HepG2 (cell line): ENCODE measurements around the gene RBP4. TPM values are rescaled to one million over a fixed set of nuclear protein-coding genes. Genes with fewer than 3 reads are reported as not detected.

Source experiments
- AFF4 ChIP-seq: sonication (generic); formaldehyde crosslinking; IDR thresholded peaks from 2 replicates; pipeline ENCODE4 v1.4.0; 2020; ENCODE audit warnings: missing genetic modification reagents
- CC2D1A ChIP-seq: sonication (generic); formaldehyde crosslinking; IDR thresholded peaks from 2 replicates; pipeline ENCODE4 v1.8.1; 2023; ENCODE audit warnings: mild to moderate bottlenecking, missing genetic modification reagents
- GPBP1L1 ChIP-seq: sonication (generic); formaldehyde crosslinking; IDR thresholded peaks from 2 replicates; pipeline ENCODE4 v1.5.0; 2020; ENCODE audit warnings: mild to moderate bottlenecking, missing genetic modification reagents
- MXI1 ChIP-seq: IDR thresholded peaks from 3 replicates; pipeline ENCODE4 v1.6.1; 2012; ENCODE audit warnings: low read depth, low read length, inconsistent platforms, borderline replicate concordance
- NFYB ChIP-seq: sonication (generic); formaldehyde crosslinking; IDR thresholded peaks from 2 replicates; pipeline ENCODE4 v1.4.0; 2020; ENCODE audit warnings: missing genetic modification reagents
- NR2F1 ChIP-seq, 2 experiments: fragments of 450-650 bp in 1 of 2; formaldehyde crosslinking in 1 of 2; IDR thresholded peaks; 2 replicates each; pipeline versions ENCODE4 v1.5.0 to v1.6.1; 2016 to 2020; ENCODE audit warnings: mild to moderate bottlenecking in 1 of 2, missing compliant biosample characterization in 1 of 2, missing genetic modification reagents in 1 of 2, moderate library complexity in 1 of 2
- PTBP1 ChIP-seq: fragments of 200-400 bp; formaldehyde crosslinking; IDR thresholded peaks from 2 replicates; pipeline ENCODE4 v1.6.1; 2018; ENCODE audit warnings: low read length, low read depth; ENCODE audit not compliant: poor library complexity, severe bottlenecking
- RARA ChIP-seq: IDR thresholded peaks from 2 replicates; pipeline ENCODE4 v1.6.1; 2016; ENCODE audit warnings: missing genetic modification reagents, missing compliant biosample characterization
- SRY ChIP-seq: sonication (generic); formaldehyde crosslinking; IDR thresholded peaks from 2 replicates; pipeline ENCODE4 v1.8.0; 2022; ENCODE audit warnings: mild to moderate bottlenecking, missing genetic modification reagents
- TFAP4 ChIP-seq: sonication (generic); IDR thresholded peaks from 2 replicates; pipeline ENCODE4 v1.6.1; 2016; ENCODE audit warnings: low read depth, borderline replicate concordance
- ZFAT ChIP-seq: sonication (generic); formaldehyde crosslinking; conservative IDR thresholded peaks from 2 replicates; pipeline ENCODE4 v1.8.1; 2023; ENCODE audit warnings: missing genetic modification reagents, inconsistent platforms
- ZFP90 ChIP-seq: sonication (generic); formaldehyde crosslinking; IDR thresholded peaks from 2 replicates; pipeline ENCODE4 v1.8.0; 2022; ENCODE audit warnings: missing genetic modification reagents, mild to moderate bottlenecking, inconsistent platforms, borderline replicate concordance
- ZNF207 ChIP-seq: fragments of 450-650 bp; IDR thresholded peaks from 2 replicates; pipeline ENCODE4 v1.6.1; 2016; ENCODE audit warnings: antibody characterized with exemption, borderline replicate concordance
- ZNF44 ChIP-seq: sonication (generic); formaldehyde crosslinking; IDR thresholded peaks from 2 replicates; pipeline ENCODE4 v1.5.1; 2020; ENCODE audit warnings: mild to moderate bottlenecking, missing genetic modification reagents
- ZNF580 ChIP-seq: IDR thresholded peaks from 2 replicates; pipeline ENCODE4 v1.6.1; 2016; ENCODE audit warnings: low read depth, borderline replicate concordance
- ZNF672 ChIP-seq: sonication (generic); formaldehyde crosslinking; IDR thresholded peaks from 2 replicates; pipeline ENCODE4 v1.8.1; 2022; ENCODE audit warnings: missing genetic modification reagents
- polyA plus RNA-seq, 8 experiments: library from polyadenylated mRNA; depleted of rRNA in 3 of 8; stranded (reverse) in 7 of 8; unstranded in 1 of 8; fragments of >200 nt; fragmentation: Illumina TruSeq in 4 of 8; extraction: Trizol in 4 of 8; gene quantifications; 2 replicates each; pipeline versions ENCODE4 v1.2.1 to v1.2.3, GENCODE V29; 2011 to 2016; ENCODE audit warnings: low read depth in 4 of 8, missing spikeins in 1 of 8, mixed read lengths in 1 of 8; ENCODE audit not compliant: insufficient read depth in 1 of 8
- total RNA-seq, 5 experiments: library from RNA; depleted of rRNA; stranded (reverse); fragments of >200 nt; fragmentation: Illumina TruSeq; extraction: Trizol; gene quantifications; 2 replicates each; pipeline ENCODE4 v1.2.3, GENCODE V29; 2016; ENCODE audit warnings: low read depth in 1 of 5
- TF ChIP-seq, protein P1 (sequence below): sonication (generic); formaldehyde crosslinking; IDR thresholded peaks from 2 replicates; pipeline ENCODE4 v1.4.0; 2020; ENCODE audit warnings: mild to moderate bottlenecking, missing genetic modification reagents
- TF ChIP-seq, protein P2 (sequence below), 2 experiments: sonication (generic) in 1 of 2; formaldehyde crosslinking in 1 of 2; IDR thresholded peaks; 2 replicates each; pipeline versions ENCODE4 v1.4.0 to v1.6.1; 2018 to 2020; ENCODE audit warnings: missing genetic modification reagents in 2 of 2, borderline replicate concordance in 1 of 2, low read depth in 1 of 2, mild to moderate bottlenecking in 1 of 2, missing biosample characterization in 1 of 2
- TF ChIP-seq, protein P3 (sequence below): sonication (generic); formaldehyde crosslinking; IDR thresholded peaks from 2 replicates; pipeline ENCODE4 v1.8.0; 2022; ENCODE audit warnings: mild to moderate bottlenecking, missing genetic modification reagents

RBP4 gene
- total and polyA plus RNA-seq, 2 of the 13 experiments (the other 11 are each of a cell fraction or from before 2014, with no cell fraction given) = 642 to 931 TPM

GRCh38 chr10:93600446-93601145 is 439 bp downstream of the RBP4 start (continued):
- TF ChIP-seq, protein P1, sequence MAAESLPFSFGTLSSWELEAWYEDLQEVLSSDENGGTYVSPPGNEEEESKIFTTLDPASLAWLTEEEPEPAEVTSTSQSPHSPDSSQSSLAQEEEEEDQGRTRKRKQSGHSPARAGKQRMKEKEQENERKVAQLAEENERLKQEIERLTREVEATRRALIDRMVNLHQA (CRISPR knock-in tag) = no peak
- TF ChIP-seq ZNF207 (no peak), ZNF580 (CRISPR knock-in tag) (no peak), ZNF44 (CRISPR knock-in tag) (no peak), MXI1 (peak; percentile 38; the same call in 1 of the 3 replicates), GPBP1L1 (CRISPR knock-in tag) (no peak), PTBP1 (no peak), NFYB (CRISPR knock-in tag) (no peak), TFAP4 (peak; percentile 55; the same call in 1 of the 2 replicates), ZNF672 (no peak), SRY (CRISPR knock-in tag) (0 out of 2 replicates have a peak, but pooled peaks have one; percentile 51), ZFP90 (CRISPR knock-in tag) (no peak), RARA (CRISPR knock-in tag) (no peak), CC2D1A (CRISPR knock-in tag) (no peak), AFF4 (CRISPR knock-in tag) (no peak), ZFAT (CRISPR knock-in tag) (no peak), NR2F1 (CRISPR knock-in tag; IDR thresholded peaks at IDR 0.05) (no peak)
- TF ChIP-seq, protein P2, sequence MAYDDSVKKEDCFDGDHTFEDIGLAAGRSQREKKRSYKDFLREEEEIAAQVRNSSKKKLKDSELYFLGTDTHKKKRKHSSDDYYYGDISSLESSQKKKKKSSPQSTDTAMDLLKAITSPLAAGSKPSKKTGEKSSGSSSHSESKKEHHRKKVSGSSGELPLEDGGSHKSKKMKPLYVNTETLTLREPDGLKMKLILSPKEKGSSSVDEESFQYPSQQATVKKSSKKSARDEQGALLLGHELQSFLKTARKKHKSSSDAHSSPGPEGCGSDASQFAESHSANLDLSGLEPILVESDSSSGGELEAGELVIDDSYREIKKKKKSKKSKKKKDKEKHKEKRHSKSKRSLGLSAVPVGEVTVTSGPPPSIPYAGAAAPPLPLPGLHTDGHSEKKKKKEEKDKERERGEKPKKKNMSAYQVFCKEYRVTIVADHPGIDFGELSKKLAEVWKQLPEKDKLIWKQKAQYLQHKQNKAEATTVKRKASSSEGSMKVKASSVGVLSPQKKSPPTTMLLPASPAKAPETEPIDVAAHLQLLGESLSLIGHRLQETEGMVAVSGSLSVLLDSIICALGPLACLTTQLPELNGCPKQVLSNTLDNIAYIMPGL (CRISPR knock-in tag; IDR thresholded peaks at IDR 0.05; ENCODE audit: borderline replicate concordance in 1 of 2, low read depth in 1 of 2) = peak in 1 of 2 experiments; percentile 23; a peak in 1 of 4 replicates
- TF ChIP-seq, protein P3, sequence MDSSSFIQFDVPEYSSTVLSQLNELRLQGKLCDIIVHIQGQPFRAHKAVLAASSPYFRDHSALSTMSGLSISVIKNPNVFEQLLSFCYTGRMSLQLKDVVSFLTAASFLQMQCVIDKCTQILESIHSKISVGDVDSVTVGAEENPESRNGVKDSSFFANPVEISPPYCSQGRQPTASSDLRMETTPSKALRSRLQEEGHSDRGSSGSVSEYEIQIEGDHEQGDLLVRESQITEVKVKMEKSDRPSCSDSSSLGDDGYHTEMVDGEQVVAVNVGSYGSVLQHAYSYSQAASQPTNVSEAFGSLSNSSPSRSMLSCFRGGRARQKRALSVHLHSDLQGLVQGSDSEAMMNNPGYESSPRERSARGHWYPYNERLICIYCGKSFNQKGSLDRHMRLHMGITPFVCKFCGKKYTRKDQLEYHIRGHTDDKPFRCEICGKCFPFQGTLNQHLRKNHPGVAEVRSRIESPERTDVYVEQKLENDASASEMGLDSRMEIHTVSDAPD (CRISPR knock-in tag) = no peak
